HepG2 (cell line): ENCODE measurements around the gene HOXC5.

Experiments
- CHD4 ChIP-seq: fragments of 200-600 bp; sonication (generic); IDR thresholded peaks from 2 replicates; pipeline ENCODE4 v1.7.0; 2017; ENCODE audit warnings: mild to moderate bottlenecking, low read length, borderline replicate concordance
- CTCF ChIP-seq: sonication (generic); formaldehyde crosslinking; IDR thresholded peaks from 2 replicates; pipeline ENCODE4 v1.5.0; 2020; ENCODE audit warnings: mild to moderate bottlenecking, missing genetic modification reagents, moderate library complexity
- FOXM1 ChIP-seq: sonication (generic); formaldehyde crosslinking; IDR thresholded peaks from 2 replicates; pipeline ENCODE4 v1.5.0; 2020; ENCODE audit warnings: missing genetic modification reagents
- GABPA ChIP-seq, 2 experiments: IDR thresholded peaks; 2 replicates each; pipeline ENCODE4 v1.6.1; 2011 to 2016; ENCODE audit warnings: low read depth in 2 of 2, low read length in 1 of 2, missing biosample characterization in 1 of 2, missing genetic modification characterization in 1 of 2
- TBX3 ChIP-seq: fragments of 450-650 bp; IDR thresholded peaks from 2 replicates; pipeline ENCODE4 v1.6.1; 2017; ENCODE audit warnings: antibody characterized with exemption, mild to moderate bottlenecking, inconsistent platforms, borderline replicate concordance
- TSC22D2 ChIP-seq: sonication (generic); formaldehyde crosslinking; IDR thresholded peaks from 2 replicates; pipeline ENCODE4 v1.5.1; 2020; ENCODE audit warnings: missing genetic modification reagents, mild to moderate bottlenecking, borderline replicate concordance
- ZBTB7A ChIP-seq: sonication (generic); formaldehyde crosslinking; IDR thresholded peaks from 2 replicates; pipeline ENCODE4 v1.8.0; 2022; ENCODE audit warnings: mild to moderate bottlenecking, missing genetic modification reagents
- ZFAT ChIP-seq: sonication (generic); formaldehyde crosslinking; conservative IDR thresholded peaks from 2 replicates; pipeline ENCODE4 v1.8.1; 2023; ENCODE audit warnings: missing genetic modification reagents, inconsistent platforms
- ZNF362 ChIP-seq: sonication (generic); formaldehyde crosslinking; IDR thresholded peaks from 2 replicates; pipeline ENCODE4 v1.4.0; 2020; ENCODE audit warnings: missing genetic modification reagents, mild to moderate bottlenecking, borderline replicate concordance
- ZNF597 ChIP-seq: sonication (generic); formaldehyde crosslinking; IDR thresholded peaks from 2 replicates; pipeline ENCODE4 v1.5.0; 2020; ENCODE audit warnings: missing genetic modification reagents

GRCh38 chr12:54030442-54030801 lies 2.4 kb upstream of the HOXC5 start:
- TF ChIP-seq GABPA (IDR thresholded peaks at IDR 0.05; ENCODE audit: low read depth, low read length) (no peak), GABPA (CRISPR knock-in tag; IDR thresholded peaks at IDR 0.05; ENCODE audit: low read depth) (no peak), CHD4 (no peak), ZNF362 (CRISPR knock-in tag) (no peak), TBX3 (no peak), FOXM1 (CRISPR knock-in tag) (no peak), TSC22D2 (CRISPR knock-in tag) (no peak), ZFAT (CRISPR knock-in tag) (no peak), CTCF (no peak), ZBTB7A (CRISPR knock-in tag) (no peak), ZNF597 (no peak)
